ENCODE measurements around the gene S100PBP.
A peak's percentile ranks its signal among the peaks of the same experiment; 100 is the strongest.

Gene S100PBP

DNA sequence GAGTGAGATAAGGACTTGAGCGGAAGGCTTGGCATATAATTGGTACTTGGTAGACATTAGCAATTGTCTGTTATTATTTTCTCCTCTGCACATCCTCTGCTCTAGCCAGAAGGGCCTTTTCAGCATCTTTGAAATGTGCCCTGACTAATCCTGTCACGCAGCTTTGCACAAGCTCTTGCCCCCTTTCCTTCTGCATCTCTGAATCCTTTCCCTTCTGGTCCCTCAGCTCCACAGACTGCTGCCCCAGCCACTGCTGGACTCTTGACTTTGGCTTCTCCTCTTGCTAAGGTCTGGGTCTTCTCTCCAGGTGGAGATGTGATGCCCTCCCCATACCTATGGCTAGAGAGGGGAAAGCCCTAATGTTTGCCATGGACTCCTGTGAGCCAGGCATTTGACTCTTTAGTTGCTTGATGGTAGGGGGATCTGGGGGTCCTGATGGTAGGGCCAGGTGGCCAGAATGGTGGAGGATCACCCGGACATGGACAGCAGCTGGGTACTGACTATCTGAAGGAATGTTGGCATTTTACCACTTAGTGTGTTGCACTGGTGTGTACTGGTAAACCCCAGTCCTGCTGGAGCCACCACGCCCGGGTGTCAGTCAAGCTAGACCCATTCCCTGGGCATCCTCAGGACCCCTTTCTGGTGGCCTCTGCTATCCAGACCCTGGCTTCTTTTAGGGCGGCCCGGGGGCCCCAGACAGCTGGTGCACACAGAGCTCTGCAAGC is 73.2 kb downstream of the S100PBP start:
- Mint-ChIP-seq H3K4me1 (ENCODE audit: low read depth) (peaks cover 10% of the 10 kb centered on the region), H3K4me3 (no peak overlapping the region), H3K9me3 (ENCODE audit: low read depth) (no peaks in the 10 kb centered on the region), H3K36me3 (no peaks in the 10 kb centered on the region), H3K27me3 (peaks cover 33% of the 10 kb centered on the region), H3K27ac (no peak overlapping the region)

DNA sequence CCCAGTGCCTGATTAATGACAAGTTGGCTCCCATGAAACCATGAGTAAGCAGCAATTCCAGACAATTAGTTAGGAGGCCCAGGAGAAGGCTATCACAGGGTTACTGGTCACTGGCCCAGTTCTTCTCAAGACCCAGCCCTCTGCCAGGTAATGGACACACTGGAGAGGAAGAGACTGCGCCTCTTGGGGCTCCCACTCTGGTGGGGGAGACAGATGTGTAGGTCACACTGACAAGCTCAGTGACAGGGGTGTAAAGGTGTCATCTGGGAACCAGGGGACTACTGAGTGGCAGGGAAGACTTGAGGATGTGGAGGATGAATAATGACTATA is 73.8 kb downstream of the S100PBP start:
- H3K4me1 Mint-ChIP-seq (ENCODE audit: low read depth) = peaks cover 10% of the 10 kb centered on the region
- no peaks in the 10 kb centered on the region for H3K36me3 Mint-ChIP-seq
- H3K27ac Mint-ChIP-seq = no peak overlapping the region
- peak overlapping the region; percentile 38 for H3K4me3 Mint-ChIP-seq
- H3K27me3 Mint-ChIP-seq = peaks cover 36% of the 10 kb centered on the region
- H3K9me3 Mint-ChIP-seq (ENCODE audit: low read depth) = no peaks in the 10 kb centered on the region

DNA sequence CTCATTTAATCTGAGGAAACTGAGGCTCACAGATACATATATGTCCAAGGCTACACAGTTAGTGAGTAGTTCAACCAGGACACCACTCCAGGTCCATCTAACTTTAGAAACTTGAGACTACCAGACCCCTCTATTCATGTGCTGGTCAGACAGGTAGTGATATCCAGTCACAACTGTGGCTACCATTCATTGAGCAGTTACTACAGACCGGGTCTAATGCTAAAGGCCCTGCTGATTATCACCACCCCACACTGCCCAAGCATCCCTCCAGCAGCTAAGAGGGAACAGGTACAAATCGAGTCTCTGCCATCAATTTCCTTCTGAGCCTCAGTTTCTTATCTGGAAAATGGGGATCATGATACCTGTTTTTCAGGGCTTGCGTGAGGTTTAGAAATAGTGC is 74.2 kb downstream of the S100PBP start:
- Mint-ChIP-seq H3K4me3 (peak overlapping the region; percentile 76), H3K27ac (no peak overlapping the region), H3K4me1 (ENCODE audit: low read depth) (peaks cover 10% of the 10 kb centered on the region), H3K27me3 (peaks cover 38% of the 10 kb centered on the region), H3K36me3 (no peaks in the 10 kb centered on the region), H3K9me3 (ENCODE audit: low read depth) (no peaks in the 10 kb centered on the region)

GRCh38 chr1:32892368-32893197 is 75.1 kb downstream of the S100PBP start:
- no peaks in the 10 kb centered on the region for H3K36me3 Mint-ChIP-seq
- peak overlapping the region; percentile 76 for H3K4me3 Mint-ChIP-seq
- H3K27ac Mint-ChIP-seq = no peak overlapping the region
- no peaks in the 10 kb centered on the region for H3K9me3 Mint-ChIP-seq (ENCODE audit: low read depth)
- H3K4me1 Mint-ChIP-seq (ENCODE audit: low read depth) = peaks cover 9% of the 10 kb centered on the region
- peaks cover 35% of the 10 kb centered on the region for H3K27me3 Mint-ChIP-seq

DNA sequence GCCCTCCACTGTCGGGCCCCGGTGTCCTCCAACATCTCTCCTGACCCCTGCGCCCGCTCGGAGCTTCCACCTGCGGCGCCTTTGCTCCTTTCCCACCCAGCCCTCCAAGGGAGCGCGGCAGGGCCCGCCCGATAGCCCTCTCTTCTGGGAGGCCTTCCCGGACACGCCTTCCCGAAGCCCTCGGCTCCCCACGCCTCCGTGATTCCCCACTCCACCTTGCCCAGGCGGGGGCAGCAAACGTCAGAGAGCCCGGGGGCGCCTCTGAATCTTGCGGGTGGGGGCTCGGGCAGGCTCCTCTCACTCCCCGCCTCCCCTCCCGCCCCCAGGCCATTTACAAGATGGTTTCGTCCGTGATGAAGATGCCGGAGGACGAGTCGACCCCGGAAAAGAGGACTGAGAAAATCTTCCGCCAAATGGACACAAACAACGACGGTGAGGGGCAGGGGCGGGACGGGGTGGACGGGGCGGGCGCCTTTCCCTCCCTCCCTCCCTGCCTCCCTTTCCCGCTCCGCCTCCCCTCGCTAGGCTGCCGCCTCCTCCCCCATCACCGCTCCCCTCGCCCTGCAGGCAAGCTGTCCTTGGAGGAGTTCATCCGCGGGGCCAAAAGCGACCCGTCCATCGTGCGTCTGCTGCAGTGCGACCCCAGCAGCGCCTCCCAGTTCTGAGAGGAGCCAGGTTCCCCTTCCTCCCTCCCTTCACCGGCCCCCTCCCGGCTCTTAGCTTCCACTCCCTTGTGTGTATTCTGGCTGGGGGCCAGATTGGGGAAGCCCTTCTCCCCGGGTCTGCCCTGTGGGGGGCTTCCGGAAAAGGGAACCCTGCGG is 76.0 kb downstream of the S100PBP start:
- H3K27ac Mint-ChIP-seq = no peak overlapping the region
- H3K4me3 Mint-ChIP-seq = peak overlapping the region; percentile 72
- peaks cover 35% of the 10 kb centered on the region for H3K27me3 Mint-ChIP-seq
- H3K9me3 Mint-ChIP-seq (ENCODE audit: low read depth) = no peaks in the 10 kb centered on the region
- peaks cover 9% of the 10 kb centered on the region for H3K4me1 Mint-ChIP-seq (ENCODE audit: low read depth)
- H3K36me3 Mint-ChIP-seq = no peaks in the 10 kb centered on the region

- peak overlapping the region; percentile 72 for H3K4me3 Mint-ChIP-seq
- no peak overlapping the region for H3K27ac Mint-ChIP-seq
- no peaks in the 10 kb centered on the region for H3K36me3 Mint-ChIP-seq
- no peaks in the 10 kb centered on the region for H3K9me3 Mint-ChIP-seq (ENCODE audit: low read depth)
- peaks cover 36% of the 10 kb centered on the region for H3K27me3 Mint-ChIP-seq
- peaks cover 9% of the 10 kb centered on the region for H3K4me1 Mint-ChIP-seq (ENCODE audit: low read depth)
Observed at GRCh38 chr1:32894019-32894600, 76.7 kb downstream of the S100PBP start.

- Mint-ChIP-seq H3K9me3 (ENCODE audit: low read depth) (no peaks in the 10 kb centered on the region), H3K27me3 (peaks cover 33% of the 10 kb centered on the region), H3K4me1 (ENCODE audit: low read depth) (peaks cover 9% of the 10 kb centered on the region), H3K4me3 (no peak overlapping the region), H3K27ac (no peak overlapping the region), H3K36me3 (no peaks in the 10 kb centered on the region)
Observed at GRCh38 chr1:32894681-32895080, 77.2 kb downstream of the S100PBP start.

DNA sequence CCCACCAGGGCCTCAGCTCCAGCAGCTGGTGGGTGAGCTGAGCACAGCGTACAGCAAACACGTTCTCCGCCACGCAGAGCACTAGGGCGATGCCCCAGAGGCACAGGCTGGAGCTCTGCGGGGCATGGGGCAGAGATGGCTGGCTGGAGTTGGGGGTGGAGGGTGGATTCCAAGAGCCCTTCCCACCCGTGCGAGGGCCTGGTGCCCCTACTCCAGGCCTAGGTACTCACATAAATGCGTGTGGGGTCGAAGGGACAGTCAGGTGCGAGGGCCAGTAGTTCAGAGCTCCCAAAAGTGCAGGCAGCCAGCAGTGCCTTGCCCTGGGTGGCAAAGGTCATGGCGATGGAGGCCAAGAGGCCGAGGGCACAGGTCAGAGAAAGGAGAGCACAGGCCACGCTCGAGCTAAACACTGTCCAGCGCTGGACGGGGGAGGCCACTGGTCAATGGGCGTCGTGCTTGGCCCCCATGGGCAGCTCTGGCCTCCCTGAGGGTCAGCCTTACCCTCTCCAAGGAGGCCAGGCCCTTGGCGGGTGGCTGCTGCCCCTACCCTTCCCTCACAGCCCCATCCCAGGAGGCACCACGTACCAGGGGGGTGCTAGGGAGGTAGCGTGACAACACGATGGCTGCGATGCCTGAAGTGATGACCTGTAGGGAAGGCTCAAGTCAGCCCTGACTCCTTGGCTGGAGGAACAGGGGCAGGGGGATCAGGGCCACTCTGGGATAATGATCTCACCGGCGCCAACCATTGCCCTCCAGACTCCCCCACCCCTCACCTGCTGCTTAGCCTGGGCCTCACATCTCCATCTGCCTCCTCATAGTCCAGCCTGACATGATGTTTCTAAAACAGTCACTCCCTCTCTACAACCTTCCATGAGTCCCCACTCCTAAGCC is 78.1 kb downstream of the S100PBP start:
- Mint-ChIP-seq H3K4me3 (no peak overlapping the region), H3K9me3 (ENCODE audit: low read depth) (no peaks in the 10 kb centered on the region), H3K36me3 (no peaks in the 10 kb centered on the region), H3K4me1 (ENCODE audit: low read depth) (peaks cover 11% of the 10 kb centered on the region), H3K27me3 (peaks cover 30% of the 10 kb centered on the region), H3K27ac (no peak overlapping the region)

GRCh38 chr1:32896451-32896850 is 79.0 kb downstream of the S100PBP start:
- Mint-ChIP-seq H3K4me3 (no peak overlapping the region), H3K27ac (no peak overlapping the region), H3K9me3 (ENCODE audit: low read depth) (no peaks in the 10 kb centered on the region), H3K27me3 (peaks cover 29% of the 10 kb centered on the region), H3K36me3 (no peaks in the 10 kb centered on the region), H3K4me1 (ENCODE audit: low read depth) (peaks cover 11% of the 10 kb centered on the region)

- no peaks in the 10 kb centered on the region for H3K9me3 Mint-ChIP-seq (ENCODE audit: low read depth)
- no peaks in the 10 kb centered on the region for H3K36me3 Mint-ChIP-seq
- peaks cover 11% of the 10 kb centered on the region for H3K4me1 Mint-ChIP-seq (ENCODE audit: low read depth)
- peaks cover 25% of the 10 kb centered on the region for H3K27me3 Mint-ChIP-seq
- H3K27ac Mint-ChIP-seq = no peak overlapping the region
- no peak overlapping the region for H3K4me3 Mint-ChIP-seq
Observed at GRCh38 chr1:32897082-32898049, 79.9 kb downstream of the S100PBP start.

DNA sequence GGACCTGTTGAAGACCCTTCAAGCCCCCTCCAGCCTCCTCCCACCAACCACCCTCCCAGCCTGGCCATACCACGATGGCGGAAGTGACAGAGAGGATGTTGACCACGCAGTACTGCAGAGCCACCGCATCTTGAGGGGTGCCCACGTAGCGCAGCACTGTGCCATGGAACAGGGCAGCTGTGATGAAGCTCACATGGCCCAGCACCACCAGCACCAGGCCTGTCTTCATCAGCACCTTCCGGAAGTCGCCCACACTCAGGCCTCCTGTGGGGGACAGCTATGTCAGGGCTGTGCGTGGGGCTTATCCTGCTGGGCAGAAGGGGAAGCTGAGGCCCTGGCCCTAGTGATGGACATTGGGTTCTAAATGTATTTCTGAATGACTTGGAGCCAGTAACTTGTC is 80.6 kb downstream of the S100PBP start:
- Mint-ChIP-seq H3K27me3 (peaks cover 25% of the 10 kb centered on the region), H3K4me3 (no peak overlapping the region), H3K4me1 (ENCODE audit: low read depth) (peaks cover 7% of the 10 kb centered on the region), H3K36me3 (no peaks in the 10 kb centered on the region), H3K27ac (no peak overlapping the region), H3K9me3 (ENCODE audit: low read depth) (no peaks in the 10 kb centered on the region)

GRCh38 chr1:32898958-32899357 is 81.5 kb downstream of the S100PBP start:
- Mint-ChIP-seq H3K27me3 (peaks cover 25% of the 10 kb centered on the region), H3K4me3 (no peak overlapping the region), H3K36me3 (no peaks in the 10 kb centered on the region), H3K9me3 (ENCODE audit: low read depth) (no peaks in the 10 kb centered on the region), H3K27ac (no peak overlapping the region), H3K4me1 (ENCODE audit: low read depth) (peaks cover 7% of the 10 kb centered on the region)

DNA sequence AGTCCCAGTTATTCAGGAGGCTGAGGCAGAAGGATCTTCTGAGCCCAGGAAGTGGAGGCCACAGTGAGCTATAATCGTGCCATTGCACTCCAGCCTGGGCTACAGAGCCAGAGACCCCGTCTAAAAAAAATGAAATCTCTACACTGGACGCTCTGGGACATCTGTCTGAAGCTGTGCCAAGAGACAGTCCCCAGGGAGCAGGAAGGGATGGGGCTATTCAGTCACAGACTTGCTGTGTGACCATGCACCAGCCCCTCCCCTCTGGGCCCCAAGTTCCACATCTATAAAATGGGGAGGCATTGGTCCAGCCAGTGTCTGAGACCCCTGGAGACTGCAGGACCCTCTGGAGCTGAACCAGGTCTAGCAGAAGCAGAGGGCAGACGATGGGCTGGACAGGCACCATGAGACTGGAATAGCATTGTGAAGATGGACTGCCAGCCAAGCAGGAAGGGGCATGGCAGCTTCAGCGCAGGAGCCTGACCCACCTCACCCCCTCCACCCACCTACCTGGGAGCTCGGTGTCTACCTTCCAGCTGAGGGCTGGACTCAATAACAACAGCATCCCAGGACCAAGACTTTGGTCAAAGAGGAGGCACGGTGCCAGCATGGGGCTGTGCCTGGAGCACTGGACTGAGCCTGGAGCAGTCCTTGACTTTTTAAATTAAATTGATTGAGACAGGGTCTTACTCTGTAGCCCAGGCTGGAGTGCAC is 82.3 kb downstream of the S100PBP start:
- H3K27ac Mint-ChIP-seq = no peak overlapping the region
- H3K27me3 Mint-ChIP-seq = peaks cover 25% of the 10 kb centered on the region
- H3K9me3 Mint-ChIP-seq (ENCODE audit: low read depth) = no peaks in the 10 kb centered on the region
- H3K4me3 Mint-ChIP-seq = peak overlapping the region; percentile 47
- H3K36me3 Mint-ChIP-seq = no peaks in the 10 kb centered on the region
- H3K4me1 Mint-ChIP-seq (ENCODE audit: low read depth) = peaks cover 7% of the 10 kb centered on the region
